ENCODE results near the gene ASAP2. TPM values are rescaled to one million over a fixed set of nuclear protein-coding genes. Genes with fewer than 3 reads are reported as not detected.

ASAP2 gene
- total RNA-seq, 1 donor: 66.2 TPM

DNA sequence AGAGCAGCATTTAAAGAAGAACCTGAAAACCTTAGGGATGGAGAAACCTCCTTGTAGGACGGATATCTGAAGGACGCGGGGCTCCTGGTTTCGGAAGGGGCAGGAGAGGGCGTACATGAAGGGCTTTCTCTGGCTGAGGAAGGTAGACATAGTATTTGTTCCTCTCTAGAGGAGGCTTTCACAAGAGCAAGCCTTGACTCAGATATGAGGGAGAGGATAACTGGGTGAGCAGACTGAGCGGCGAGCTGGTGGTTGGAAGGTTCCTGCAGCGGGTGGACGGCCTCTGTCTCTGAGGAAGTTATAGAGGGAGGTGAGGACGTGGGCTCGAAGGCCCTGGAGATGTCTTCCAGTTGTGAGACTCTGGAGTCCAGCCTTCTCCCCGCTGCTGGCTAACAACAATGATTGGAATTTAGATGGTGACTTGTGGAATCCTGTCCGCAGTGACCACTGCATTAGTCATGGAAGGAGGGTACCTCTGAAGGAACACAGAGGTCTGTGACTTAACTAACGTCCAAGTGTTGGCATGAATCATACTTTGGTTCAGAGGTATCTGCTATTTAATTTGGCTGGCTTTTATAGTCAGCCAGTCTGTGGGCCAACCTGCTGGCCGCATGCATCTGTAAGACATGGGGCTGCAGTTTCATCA is 80.9 kb downstream of the ASAP2 start:
- Histone ChIP-seq H3K36me3 (ENCODE audit: insufficient read depth, low read length) (no peaks in the 10 kb centered on the region), H2AFZ (ENCODE audit: low read length) (no peak overlapping the region), H3K9me3 (ENCODE audit: low read depth, low read length) (no peaks in the 10 kb centered on the region), H4K20me1 (ENCODE audit: insufficient read depth, low read length) (no peaks in the 10 kb centered on the region), H3K4me1 (ENCODE audit: insufficient read depth, low read length) (peaks cover 47% of the 10 kb centered on the region), H3K79me2 (ENCODE audit: insufficient read depth, low read length) (peaks cover 72% of the 10 kb centered on the region), H3K27me3 (ENCODE audit: insufficient read depth, low read length) (no peaks in the 10 kb centered on the region), H3K27ac (ENCODE audit: low read depth, low read length) (peak overlapping the region; percentile 96), H3K4me2 (ENCODE audit: insufficient read depth, low read length) (peak overlapping the region; percentile 67), H3K4me3 (ENCODE audit: insufficient read depth, low read length) (peak overlapping the region; percentile 23)
- TF ChIP-seq, protein P1, sequence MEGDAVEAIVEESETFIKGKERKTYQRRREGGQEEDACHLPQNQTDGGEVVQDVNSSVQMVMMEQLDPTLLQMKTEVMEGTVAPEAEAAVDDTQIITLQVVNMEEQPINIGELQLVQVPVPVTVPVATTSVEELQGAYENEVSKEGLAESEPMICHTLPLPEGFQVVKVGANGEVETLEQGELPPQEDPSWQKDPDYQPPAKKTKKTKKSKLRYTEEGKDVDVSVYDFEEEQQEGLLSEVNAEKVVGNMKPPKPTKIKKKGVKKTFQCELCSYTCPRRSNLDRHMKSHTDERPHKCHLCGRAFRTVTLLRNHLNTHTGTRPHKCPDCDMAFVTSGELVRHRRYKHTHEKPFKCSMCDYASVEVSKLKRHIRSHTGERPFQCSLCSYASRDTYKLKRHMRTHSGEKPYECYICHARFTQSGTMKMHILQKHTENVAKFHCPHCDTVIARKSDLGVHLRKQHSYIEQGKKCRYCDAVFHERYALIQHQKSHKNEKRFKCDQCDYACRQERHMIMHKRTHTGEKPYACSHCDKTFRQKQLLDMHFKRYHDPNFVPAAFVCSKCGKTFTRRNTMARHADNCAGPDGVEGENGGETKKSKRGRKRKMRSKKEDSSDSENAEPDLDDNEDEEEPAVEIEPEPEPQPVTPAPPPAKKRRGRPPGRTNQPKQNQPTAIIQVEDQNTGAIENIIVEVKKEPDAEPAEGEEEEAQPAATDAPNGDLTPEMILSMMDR (IDR thresholded peaks at IDR 0.05; ENCODE audit: extremely low read depth, low read depth, low read length): peak; percentile 23
- DNase-seq (ENCODE audit: insufficient read length, low spot score, missing footprints): peak; percentile 89

DNA sequence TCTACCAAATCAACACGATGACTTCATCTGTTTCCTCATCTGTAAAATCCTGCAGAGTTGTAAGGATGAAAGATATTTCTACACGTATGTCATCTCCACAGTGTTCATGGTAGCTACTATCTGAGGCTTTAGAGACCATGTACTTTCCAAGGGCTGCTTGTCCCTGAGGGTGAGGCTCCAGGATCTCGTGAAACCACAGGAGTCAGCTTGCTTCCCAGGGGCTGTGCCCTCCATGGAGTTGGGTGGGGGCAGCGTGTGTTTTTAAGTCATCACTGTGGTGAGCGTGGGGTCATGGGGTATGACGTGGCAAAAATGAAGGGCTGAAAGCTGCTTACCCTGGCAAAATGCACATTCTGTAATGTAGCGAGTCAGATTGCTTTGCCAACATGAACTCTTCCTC is 81.6 kb downstream of the ASAP2 start:
- Histone ChIP-seq H3K36me3 (ENCODE audit: insufficient read depth, low read length) (no peaks in the 10 kb centered on the region), H3K27me3 (ENCODE audit: insufficient read depth, low read length) (no peaks in the 10 kb centered on the region), H4K20me1 (ENCODE audit: insufficient read depth, low read length) (no peaks in the 10 kb centered on the region), H3K4me3 (ENCODE audit: insufficient read depth, low read length) (peak overlapping the region; percentile 23), H3K9me3 (ENCODE audit: low read depth, low read length) (no peaks in the 10 kb centered on the region), H2AFZ (ENCODE audit: low read length) (no peak overlapping the region), H3K4me1 (ENCODE audit: insufficient read depth, low read length) (peaks cover 47% of the 10 kb centered on the region), H3K27ac (ENCODE audit: low read depth, low read length) (peak overlapping the region; percentile 96), H3K4me2 (ENCODE audit: insufficient read depth, low read length) (peak overlapping the region; percentile 67), H3K79me2 (ENCODE audit: insufficient read depth, low read length) (peaks cover 73% of the 10 kb centered on the region)
- TF ChIP-seq, protein P1 (IDR thresholded peaks at IDR 0.05; ENCODE audit: extremely low read depth, low read depth, low read length): no peak
- DNase-seq (ENCODE audit: insufficient read length, low spot score, missing footprints): peak; percentile 89

- Histone ChIP-seq H4K20me1 (ENCODE audit: insufficient read depth, low read length) (no peaks in the 10 kb centered on the region), H2AFZ (ENCODE audit: low read length) (no peak overlapping the region), H3K27ac (ENCODE audit: low read depth, low read length) (peak overlapping the region; percentile 96), H3K27me3 (ENCODE audit: insufficient read depth, low read length) (no peaks in the 10 kb centered on the region), H3K4me1 (ENCODE audit: insufficient read depth, low read length) (peaks cover 47% of the 10 kb centered on the region), H3K79me2 (ENCODE audit: insufficient read depth, low read length) (peaks cover 73% of the 10 kb centered on the region), H3K9me3 (ENCODE audit: low read depth, low read length) (no peaks in the 10 kb centered on the region), H3K36me3 (ENCODE audit: insufficient read depth, low read length) (no peaks in the 10 kb centered on the region), H3K4me2 (ENCODE audit: insufficient read depth, low read length) (peak overlapping the region; percentile 67), H3K4me3 (ENCODE audit: insufficient read depth, low read length) (peak overlapping the region; percentile 16)
- DNase-seq (ENCODE audit: insufficient read length, low spot score, missing footprints): no peak
- TF ChIP-seq, protein P1 (IDR thresholded peaks at IDR 0.05; ENCODE audit: extremely low read depth, low read depth, low read length): no peak
Observed at GRCh38 chr2:9288681-9289338, 82.2 kb downstream of the ASAP2 start.

DNA sequence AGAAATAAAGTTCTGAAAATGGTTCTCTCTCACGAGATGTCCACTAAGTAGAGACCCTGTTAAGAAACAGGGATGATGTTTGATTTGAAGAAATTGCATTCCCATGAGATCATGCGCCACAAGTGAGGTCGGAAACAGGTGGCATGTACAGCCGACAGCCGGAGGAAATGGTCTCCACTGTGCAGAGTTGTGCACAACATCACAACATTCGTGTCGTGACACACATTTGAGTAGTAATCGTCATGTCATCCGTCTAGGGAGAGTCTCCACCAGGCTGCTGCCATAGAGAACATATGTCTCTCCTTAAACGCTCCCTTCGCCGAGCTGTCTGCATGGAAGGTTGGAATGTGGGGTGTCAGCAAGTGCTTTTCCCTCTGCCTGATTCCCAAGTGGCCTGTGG is 84.7 kb downstream of the ASAP2 start:
- Histone ChIP-seq H3K4me2 (ENCODE audit: insufficient read depth, low read length) (no peak overlapping the region), H3K4me1 (ENCODE audit: insufficient read depth, low read length) (peaks cover 34% of the 10 kb centered on the region), H2AFZ (ENCODE audit: low read length) (no peak overlapping the region), H3K79me2 (ENCODE audit: insufficient read depth, low read length) (peaks cover 73% of the 10 kb centered on the region), H3K4me3 (ENCODE audit: insufficient read depth, low read length) (no peak overlapping the region), H3K27ac (ENCODE audit: low read depth, low read length) (no peak overlapping the region), H4K20me1 (ENCODE audit: insufficient read depth, low read length) (peaks cover 4% of the 10 kb centered on the region), H3K36me3 (ENCODE audit: insufficient read depth, low read length) (no peaks in the 10 kb centered on the region), H3K27me3 (ENCODE audit: insufficient read depth, low read length) (no peaks in the 10 kb centered on the region), H3K9me3 (ENCODE audit: low read depth, low read length) (no peaks in the 10 kb centered on the region)
- TF ChIP-seq, protein P1 (IDR thresholded peaks at IDR 0.05; ENCODE audit: extremely low read depth, low read depth, low read length): no peak
- no peak for DNase-seq (ENCODE audit: insufficient read length, low spot score, missing footprints)

Data from osteoblast (primary cell).